HG02981 (cell line): ENCODE data around the gene ADGRD1.
"Not testable (repeated sequence)": the region's sequence is repeated elsewhere in the genome, so short reads cannot be mapped to it uniquely, and the experiment has no call there.

Experiments
- ATAC-seq: cut with Tn5 transposase; IDR thresholded peaks from one replicate; pipeline ENCODE4 v1.9.1; 2021; ENCODE audit warnings: mild to moderate bottlenecking, moderate library complexity; ENCODE audit not compliant: unreplicated experiment

ADGRD1 gene

DNA sequence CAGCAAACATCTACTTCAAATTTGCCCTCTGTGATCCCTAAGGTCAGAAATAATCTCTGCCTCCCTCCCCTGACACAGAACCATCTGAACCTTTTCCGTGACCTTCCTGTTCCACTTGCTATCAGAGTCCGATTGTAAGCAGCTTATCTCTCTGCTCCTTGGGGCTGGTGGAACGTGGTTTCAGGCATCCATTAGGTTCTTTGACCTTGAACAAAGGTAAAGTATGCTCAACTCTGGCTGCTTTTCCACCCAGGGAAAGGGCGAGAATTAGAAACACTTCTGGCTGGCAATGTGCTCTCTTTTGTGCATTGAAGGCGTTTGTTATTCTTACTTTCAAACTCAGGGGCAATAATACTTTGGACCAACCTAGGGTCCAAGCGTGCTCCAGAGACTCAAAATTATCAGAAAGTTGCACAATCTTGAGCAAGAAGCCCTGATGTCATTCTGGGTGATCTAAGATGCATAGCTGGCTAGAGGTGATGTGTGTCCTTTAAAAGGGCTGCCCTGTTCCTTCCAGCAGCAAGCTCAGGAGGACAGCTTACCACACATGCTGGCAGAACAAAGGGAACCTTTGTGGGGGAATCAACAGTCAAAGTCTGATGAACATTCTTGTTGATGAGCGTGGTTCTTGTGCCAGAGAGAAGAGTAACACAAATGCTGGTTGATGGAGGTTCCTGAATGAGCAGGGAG lies 29.8 kb downstream of the ADGRD1 start:
- no peak for ATAC-seq

DNA sequence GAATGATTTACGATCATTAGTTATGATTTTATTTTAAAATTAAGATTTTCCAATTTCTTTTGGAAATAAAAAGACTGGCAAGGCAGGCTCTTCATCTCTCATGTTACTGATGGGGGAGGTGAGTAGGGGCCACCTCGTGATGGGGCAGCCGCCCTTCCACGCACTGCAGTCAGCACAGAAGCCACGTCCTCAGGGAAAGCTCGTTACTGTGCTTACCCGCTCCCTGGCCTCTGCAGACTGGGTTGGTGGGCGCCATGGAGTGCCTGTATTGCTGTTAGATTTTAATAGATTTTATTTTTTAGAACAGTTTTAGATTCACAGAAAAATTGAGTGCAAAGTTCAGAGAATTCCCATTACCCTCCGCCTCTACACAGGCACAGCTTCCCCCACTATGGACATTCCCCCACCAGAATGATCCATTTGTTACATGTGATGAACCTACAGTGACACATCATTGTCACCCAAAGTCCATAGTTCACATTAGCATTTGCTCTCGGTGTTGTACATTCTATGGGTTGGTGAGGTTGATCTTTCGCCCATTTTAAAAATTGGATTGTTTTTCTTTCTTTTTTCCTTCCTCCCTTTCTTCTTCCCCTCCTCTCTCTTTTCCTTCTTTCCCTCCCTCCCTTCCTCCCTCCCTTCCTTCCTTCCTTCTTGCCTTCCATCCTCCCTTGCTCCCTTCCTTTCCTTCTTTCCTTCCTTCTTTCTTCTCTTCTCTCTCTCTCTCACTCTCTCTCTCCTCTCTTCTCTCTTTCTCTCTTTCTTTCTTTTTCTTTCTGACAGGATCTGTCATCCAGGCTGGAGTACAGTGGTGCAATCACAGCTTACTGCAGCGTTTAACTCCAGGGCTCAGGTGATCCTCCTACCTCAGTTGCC lies 30.7 kb downstream of the ADGRD1 start:
- no peak for ATAC-seq

DNA sequence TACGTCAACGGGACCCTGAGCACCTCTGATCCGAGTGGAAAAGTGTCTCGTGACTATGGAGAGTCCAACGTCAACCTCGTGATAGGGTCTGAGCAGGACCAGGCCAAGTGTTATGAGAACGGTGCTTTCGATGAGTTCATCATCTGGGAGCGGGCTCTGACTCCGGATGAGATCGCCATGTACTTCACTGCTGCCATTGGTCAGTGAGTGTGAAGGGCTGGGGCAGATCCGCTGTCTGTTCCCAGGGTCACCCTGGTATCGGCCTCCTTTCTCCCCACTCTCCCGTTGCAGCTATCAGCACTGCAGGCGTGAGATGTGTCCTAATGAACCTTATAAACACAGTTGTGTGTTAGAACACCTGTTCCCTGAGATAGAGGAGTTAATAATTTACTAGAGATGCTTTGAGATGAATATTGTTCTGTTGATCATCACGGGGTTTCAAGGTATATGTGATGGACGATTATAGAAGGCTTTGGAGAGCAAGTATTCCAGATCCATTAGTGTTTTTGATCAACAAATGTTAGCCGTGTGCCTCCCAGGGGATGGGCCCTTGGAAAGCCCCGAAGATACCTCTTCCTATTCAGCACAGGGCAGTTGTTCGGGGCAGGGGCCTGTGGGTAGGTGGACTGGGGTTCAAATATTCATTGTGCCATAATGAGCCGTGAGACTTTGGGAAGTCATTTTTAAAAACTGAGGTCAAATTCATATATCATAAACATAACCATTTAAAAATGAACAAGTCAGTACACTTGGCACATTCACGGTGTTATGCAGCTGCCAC lies 33.6 kb downstream of the ADGRD1 start:
- ATAC-seq: no peak

DNA sequence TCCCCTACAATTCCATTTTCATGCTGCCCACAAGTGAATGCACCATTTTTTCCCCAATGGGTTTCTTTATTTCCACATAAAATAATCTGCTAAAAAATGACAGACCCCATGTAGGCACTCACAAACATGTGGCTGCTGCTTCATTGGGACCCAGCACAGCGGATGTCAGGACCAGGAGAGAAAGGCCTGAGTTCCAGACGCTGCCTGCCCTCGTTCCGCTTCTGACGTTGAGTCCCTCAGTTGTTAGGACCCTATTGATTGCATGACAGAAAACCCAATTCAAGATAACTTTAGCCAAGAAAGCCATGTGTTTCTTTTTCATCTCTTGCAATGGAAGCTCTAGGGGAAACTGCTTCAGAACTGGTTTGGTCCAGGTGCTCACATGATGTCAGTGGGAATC lies 34.6 kb downstream of the ADGRD1 start:
- no peak for ATAC-seq

DNA sequence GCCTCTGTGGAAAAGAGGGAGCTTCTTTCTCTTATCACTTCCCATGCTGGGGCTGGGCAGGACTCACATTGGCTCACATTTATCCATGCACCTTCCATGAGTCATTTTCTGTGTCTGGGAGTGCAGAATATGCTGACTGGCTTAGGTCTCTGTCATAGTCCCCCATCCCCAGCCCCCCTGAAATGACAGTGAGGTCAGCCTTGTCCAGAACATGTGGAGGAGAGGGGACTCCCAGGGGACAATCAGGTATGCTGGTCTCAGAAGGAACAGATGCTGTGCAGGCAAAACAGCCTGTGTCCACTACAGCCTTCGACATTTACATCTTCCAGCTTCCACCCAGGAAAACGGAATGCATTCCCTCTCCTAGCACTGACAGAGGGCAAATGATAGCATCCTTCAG lies 35.0 kb downstream of the ADGRD1 start:
- no peak for ATAC-seq

DNA sequence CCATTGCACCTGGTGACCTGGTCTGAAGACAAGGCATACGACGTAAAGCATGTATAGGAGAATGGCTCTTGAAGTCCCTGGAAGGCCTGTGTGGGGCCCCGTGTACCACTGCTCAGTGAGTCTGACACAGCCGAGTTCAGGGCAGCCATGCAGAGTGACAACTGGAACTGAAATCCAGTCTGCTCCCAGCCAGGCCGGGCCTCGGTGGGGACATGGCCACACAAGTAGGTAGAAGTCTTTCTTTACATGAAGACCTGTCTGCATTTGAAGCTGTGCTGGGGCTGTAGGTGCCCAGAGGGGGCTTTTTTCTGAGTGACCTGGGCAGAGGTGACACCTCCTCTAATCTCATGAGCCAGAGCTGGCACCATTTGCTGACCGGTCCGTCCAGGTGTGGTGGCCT lies 35.7 kb downstream of the ADGRD1 start:
- no peak for ATAC-seq

DNA sequence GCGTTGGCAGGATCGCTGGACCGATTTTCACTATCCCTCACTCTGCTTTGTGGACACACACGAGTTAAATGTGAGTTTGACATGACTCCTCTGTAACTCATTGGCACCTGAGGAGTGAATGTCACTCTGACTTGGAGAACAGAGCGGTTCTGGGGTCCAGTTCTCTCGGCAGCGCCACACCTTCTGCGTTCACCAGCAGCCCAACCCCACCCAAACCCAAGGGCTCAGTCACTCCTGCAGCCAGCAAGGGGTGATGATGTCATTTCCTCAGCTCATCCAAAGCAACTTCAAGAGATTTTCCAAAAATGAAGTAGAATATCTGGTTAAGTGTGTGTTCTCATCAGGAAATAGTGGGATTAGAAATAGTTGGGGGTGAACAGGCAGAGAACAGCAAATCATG lies 36.3 kb downstream of the ADGRD1 start:
- ATAC-seq: no peak

DNA sequence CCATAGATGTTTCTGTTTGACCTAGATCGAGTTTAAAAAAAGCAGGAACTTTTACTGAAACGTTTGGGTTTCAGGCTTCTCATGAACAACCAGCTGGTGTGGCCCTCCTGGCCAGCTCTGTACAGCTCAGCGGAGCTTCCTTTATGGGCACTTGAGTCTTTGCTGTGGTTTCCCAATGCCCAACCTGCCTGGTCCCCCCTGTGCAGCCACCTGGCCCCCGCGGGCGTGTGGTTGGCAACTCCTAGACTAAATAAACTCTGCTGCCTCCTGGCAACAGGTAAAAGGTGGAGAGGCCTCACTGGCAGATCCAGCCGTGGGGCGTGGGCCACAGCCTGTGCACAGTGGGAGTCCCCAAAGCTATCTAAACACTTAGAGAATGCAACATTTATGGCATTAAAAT lies 38.7 kb downstream of the ADGRD1 start:
- no peak for ATAC-seq

DNA sequence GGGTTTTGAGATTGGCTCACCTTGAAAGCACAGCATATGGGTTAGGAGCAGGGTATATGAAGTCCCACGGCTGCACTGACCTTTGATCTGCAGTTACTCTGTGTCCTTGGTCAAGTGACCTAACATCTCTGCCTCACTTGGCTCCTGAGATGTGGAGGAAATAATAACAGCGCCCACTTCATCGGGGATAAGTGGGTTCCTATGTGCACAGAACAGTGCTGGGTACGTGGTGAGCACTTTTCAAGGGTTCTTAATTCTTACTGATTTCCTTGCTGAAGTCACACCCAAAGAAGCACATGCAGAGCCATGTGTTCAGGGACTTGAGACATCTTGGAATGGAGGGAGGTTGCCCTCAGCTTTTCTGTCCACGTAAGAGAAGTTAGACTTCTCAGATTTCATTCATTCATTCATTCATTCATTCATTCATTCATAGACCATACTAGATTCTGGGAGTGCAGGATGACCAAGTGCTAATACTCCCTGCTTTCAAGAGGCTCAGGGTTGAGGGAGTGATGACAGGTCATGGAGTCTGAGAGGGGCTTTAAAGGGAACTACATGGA lies 39.4 kb downstream of the ADGRD1 start:
- no peak for ATAC-seq

DNA sequence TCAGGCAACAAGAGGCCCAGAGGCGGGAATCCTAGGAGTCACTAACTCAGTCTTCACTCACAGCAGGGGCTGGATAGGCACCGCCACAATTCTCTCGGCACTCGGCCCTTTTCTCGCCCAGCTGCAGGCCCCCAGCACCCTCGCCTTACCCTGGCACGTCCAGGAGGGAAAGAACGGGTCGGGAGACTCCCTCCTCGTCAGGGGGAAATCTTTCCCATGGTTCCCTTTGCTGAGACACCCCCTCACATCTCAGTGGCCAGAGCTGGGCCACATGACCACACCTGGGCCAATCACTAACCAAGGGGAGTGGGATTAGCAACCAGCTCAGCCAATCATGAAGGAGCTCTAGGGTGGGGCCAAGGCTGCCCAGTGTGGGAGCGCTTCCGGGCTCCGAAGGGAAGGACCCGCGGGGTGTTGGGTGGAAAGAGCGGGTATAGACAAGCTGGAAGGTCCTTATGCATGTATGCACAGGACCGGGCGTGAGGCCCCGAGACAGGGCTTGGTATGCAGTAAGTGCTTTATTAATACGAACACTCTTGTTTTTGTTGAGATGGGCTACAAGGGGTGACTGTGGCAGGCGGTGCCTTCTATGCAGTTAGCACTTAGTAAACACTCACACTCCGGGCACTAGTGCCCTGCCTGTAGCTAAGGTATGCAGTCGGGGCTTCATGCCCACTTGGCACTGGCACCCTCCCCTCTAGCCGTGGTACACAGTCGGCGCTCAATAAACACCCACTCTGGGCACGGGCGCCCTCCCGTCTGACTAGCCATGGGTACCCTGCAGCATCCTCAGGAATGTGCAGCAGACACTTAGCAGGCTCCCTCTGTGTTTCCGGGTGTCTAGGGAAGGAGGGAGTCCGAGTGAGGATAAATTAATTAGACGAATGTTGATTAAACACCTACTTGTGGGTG lies 40.3 kb downstream of the ADGRD1 start:
- no peak for ATAC-seq

DNA sequence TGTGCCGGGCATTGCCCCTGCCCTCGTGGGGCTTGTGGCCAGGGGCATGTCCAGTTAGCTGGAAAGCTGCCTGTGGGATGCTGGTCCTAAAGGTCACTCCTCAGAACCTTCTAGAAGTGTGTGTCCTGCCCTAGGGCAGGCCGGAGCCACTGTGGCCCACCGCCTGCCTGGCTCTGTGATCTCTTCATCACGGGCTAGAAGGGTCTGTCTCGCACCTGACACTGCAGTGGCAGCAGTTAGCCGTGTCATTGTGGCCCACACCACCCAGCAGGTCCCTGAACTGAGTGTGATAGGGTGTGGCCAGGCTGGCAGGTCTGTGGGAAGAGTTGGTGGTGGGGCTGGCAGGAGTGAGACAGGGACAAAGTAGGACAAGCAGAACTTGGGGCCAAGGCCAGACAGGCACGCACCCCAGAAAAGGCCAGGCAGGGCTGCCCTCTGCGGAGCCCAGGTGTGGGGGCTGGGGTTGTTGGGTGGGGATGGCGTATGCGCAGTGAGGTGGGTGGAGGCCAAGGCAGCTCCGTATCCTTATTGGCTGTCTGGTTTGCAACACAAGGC lies 41.2 kb downstream of the ADGRD1 start:
- ATAC-seq: no peak

DNA sequence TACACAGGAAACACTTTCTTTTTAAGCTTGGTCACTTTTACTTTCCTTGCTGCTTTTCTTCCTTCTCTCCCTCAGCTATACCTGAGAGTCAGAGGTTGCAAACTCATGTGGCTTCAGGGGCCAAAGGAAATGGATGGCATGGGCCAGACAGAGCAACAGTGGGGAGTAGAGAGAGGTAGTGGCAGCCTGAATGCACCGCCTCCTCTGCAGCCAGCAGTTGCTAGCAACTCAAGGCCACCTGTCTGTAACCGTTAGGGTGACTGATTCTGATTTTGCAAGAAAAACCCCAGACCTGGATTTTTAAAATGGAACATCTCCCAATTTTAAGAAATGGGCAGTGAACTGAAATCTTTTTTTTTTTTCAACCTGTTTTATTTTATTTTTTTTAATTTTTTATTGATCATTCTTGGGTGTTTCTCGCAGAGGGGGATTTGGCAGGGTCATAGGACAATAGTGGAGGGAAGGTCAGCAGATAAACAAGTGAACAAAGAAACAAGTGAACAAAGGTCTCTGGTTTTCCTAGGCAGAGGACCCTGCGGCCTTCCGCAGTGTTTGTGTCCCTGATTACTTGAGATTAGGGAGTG lies 41.8 kb downstream of the ADGRD1 start:
- not testable (repeated sequence) for ATAC-seq

DNA sequence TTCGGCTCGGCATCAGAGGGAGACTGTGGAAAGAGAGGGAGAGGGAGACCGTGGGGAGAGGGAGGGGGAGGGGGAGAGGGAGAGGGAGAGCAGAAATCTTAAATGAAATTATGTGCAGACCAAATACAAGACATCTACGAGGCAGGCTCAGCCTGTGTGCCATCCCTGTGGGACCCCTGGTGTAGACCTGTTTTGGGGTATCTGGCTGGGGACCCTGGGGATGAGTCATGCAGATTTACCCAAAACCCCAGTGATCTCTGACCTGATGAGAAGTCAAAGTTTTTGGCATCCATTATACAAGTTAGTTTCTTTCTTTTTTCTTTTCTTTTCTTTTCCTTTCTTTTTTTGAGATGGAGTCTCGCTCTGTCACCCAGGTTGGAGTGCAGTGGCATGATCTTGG lies 44.4 kb downstream of the ADGRD1 start:
- no peak for ATAC-seq

DNA sequence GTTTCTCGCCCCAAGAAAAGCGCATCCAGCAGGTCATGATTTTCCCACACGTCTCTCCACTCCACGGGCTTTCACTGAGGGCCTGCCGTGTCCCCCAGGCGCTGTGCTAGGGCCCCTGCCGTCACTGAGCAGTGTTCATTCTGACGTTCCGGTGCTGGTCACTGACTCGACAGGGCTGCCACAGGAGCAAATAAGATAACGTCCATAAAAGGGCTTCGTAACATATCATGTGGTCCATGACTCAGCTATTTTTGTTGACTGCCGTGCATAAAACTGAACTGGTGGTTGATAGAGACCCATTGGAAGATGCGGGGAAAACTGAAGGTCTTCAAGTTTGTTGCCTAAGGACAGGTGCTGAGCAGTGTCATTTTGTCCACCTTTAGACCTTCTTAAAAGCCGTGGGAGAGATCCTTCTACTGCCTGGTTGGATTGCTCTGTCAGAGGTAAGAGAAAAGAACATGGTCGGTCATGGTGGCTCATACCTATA lies 46.3 kb downstream of the ADGRD1 start:
- no peak for ATAC-seq

DNA sequence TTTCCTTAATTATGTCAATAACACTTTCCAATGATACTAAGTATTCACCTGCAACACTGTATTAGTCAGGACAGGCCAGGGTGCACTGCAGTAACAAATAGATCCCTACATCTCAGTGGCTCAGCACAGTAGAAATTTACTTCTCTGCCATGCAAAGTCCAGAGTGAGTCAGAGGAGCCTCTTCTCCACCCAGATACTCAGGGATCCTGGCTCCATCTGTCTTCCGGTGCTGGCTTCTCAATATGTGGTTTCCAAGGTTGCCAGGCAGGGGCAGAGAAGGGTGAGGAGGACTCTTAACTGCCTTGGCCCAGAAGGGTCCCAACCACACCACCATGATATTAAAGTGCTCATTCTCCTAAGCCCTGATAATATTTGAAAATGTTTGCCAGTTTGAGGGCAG lies 47.8 kb downstream of the ADGRD1 start:
- no peak for ATAC-seq

DNA sequence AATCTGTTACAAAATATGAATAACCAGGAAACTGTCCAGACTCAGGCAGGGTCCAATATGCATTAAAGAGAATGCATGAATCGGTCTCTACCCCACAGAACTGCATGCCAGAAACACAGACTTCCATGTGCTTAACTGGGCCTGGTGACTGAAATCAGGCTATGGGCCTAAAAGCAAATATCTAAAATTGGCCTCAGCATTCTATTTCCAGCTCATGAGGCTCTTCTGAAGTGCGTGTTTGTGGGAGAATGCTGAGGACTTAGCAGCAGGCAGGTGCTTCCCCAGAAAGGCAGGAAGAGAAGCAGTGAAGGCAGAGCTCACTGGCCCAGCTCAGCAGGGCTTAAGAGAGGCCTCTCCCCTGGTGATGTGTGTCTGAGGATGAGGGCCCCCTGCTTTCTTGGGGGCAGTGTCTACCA lies 48.5 kb downstream of the ADGRD1 start:
- no peak for ATAC-seq

DNA sequence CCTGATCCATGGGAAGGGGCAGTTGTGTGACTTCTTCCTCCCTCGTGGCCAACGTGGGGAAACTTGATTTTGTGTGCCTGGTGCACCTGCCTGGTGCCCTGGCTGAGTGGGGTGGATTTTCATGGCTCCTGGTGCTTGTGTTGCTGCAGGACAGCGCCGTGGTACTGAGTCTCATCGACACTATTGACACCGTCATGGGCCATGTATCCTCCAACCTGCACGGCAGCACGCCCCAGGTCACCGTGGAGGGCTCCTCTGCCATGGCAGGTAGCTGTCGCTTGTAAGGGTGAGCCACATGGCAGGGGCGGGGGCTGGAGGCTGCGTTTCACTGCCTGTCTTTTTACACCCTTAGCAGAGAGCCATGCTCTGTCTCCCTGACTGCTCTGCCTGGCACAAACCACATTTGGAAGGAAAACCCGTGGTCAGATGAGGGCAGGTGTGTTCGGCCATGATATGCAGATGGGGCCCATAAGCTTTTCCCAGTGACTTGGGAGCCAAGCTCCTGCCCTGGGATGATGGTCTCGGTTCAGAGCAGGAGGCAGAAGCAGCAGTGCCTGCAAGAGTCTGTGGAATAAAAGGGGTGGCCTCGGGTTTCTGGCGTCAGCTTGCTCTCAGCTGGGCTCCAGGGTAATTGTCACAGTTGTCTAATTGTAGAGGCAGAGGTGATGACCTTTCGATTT lies 49.5 kb downstream of the ADGRD1 start:
- ATAC-seq: no peak

DNA sequence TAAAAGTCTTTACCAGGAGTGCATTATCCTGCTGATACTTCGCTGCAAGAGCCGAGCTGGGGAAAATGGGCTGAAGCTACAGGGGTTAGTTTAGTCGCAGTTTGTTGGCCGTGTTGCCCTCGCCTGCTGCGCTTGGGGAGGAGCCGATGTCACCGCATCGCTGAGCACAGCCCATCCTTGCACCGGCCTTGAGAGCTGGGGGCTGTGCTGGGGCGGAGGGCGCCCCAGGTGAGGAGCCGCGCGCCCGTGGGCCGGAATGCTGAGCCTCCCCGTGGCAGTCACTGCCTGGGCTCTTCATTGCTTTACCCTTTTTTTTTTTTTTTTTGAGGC lies 50.0 kb downstream of the ADGRD1 start:
- no peak for ATAC-seq

DNA sequence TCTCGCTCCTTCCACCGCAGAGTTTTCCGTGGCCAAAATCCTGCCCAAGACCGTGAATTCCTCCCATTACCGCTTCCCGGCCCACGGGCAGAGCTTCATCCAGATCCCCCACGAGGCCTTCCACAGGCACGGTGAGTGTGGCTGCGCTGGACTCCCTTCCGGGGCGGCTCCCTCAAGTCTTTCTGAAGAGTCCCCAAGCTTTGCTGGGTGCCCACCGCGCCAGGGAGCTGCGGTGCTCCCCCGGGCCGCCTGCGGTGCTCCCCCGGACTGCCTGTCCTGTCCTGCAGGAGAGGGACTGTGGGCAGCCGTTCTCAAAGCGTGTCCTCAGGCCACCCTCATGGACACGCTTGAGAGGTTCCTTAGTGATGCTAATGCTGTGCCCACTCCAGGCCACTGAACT lies 50.5 kb downstream of the ADGRD1 start:
- ATAC-seq: no peak
